Measurements from ENCODE around the gene CMYA5.
A peak's percentile ranks its signal among the peaks of the same experiment; 100 is the strongest.

CMYA5 gene

DNA sequence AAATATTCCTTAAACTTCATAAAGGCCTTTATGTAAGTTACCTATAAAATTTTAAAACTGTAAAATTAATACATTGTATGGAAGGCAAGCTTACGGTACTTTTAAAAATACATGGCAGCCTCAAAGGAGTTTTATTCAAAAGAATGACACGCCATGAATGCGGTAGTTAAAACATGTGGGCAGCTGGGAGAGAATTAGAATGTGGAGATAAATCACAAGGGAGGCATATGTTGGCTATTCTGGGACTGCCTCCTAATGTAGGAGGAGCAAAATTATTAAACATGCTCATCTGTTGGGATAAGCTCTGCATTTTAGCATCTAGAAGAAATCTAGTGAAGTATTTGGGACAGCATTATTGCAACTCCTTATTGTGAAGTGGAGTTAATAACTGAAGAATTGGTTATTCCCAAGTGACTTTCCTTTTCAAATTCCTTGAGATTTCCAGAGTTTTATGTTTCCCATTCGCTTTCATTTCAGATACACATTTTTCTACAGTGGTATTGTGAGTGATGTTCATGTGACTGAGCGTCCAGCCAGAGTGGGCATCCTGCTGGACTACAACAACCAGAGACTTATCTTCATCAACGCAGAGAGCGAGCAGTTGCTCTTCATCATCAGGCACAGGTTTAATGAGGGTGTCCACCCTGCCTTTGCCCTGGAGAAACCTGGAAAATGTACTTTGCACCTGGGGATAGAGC is 109.4 kb downstream of the CMYA5 start:
- DNase-seq: no peak

DNA sequence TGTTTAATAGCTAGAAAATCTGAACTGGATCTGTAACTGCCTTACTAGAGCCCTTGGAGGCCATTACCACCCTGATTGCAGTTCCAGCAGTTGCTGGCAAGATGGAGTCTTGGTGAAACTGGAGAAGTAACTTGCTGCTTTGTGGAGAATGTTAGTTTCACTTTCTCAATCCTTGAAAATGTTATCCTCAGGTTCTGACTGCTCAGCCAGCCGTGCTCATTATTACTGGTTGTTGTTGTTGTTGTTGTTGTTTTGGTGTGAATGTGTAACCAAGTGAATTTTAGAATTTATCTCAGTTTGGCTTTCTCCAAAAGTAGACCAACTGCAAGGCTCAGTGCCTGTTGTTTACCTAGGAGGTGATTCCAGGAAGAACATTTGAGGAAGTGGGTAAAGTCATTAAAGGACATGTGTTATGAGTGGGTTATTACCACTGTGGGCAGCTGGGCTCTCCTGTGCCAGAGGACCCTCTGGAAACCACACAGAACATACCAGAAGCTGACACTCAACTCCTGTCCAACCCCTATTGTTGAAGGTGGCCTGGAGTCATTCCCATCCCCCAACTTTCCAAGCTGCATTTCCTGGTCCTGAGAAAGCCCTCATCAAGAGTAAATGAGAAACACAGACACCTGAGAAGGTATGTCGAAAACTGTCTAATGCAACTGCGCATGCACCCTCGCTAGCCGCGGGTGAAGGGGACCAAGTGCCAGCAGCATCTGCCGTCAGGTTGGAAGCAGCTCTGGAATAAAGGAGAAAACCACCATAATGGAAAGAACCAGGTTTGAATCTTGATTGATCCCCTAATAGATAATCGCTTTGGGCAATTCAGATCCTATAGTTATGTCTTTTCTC is 111.6 kb downstream of the CMYA5 start:
- no peak for DNase-seq

DNA sequence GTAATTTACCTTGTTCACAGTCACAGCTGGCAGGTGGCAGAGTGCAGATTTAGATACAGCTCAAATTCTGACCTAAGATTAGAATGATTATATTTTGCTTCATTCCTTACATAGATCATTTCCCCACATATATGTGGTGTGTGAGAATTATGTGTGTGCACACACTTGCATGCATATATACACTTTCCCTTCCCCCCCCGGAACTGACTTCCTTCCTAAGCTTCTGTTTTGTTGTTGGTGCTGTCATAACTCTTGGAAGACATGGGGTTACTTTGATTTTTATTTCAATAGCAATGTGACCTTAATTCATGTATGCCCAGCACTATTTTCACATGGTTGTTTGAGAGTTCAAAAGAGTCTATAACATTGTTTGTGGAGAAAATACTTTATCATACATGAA is 112.8 kb downstream of the CMYA5 start:
- no peak for DNase-seq

DNA sequence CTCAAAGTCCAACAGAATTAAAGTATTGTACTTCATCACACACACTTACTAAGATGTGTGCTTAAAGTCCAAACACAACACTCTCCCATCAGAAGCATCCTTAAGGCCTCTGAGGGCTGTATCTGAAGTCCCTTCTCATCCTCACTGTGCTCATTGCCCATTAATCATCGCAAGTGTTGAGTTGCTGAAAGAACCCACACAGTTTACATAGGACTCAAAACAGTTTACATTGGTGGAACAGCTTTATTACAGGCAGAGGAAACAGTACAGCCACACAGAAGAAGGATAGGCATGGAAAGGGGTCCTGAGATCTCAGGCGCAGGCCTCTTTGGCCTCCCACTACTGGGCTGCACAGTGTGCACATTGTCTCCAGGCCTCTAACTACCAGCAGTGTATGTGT is 113.4 kb downstream of the CMYA5 start:
- DNase-seq: no peak

DNA sequence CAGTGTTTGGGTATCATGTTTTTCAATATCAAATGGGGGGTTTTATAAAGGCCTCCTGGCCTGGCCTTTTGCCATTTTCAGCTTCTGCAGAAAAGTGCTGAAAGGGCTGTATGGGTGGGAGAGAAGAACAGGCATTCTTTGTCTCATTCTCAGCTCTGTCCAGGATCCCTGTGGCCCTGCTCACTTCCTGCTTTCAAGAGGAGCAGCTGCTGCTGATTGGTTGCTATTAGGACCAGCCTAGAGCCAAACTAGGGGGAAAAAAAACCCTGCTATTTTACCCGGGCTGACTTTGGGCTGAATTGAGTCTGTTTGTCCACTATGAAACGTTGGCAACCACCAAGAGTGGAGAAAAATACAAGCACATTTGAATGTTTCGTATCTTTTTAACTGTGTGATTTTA is 117.1 kb downstream of the CMYA5 start:
- DNase-seq: no peak

DNA sequence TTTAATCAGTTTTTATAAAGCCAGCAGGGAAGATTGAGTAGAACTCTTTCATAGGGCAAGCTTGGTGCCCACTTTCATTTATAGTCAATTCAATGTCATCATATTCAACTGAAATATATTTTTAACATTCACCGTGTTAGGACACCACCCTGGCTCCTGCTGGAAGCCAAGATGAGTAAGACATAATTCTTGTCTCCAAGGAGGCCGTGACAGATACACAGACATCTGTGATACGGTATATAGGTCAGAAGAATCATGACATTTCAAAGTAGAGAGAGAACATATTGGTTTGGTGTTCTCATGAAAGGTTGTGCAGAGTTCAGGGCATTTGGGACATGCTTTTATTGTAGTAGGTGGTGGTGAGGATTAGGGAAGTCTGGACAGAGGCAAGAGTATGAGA is 120.1 kb downstream of the CMYA5 start:
- no peak for DNase-seq

DNA sequence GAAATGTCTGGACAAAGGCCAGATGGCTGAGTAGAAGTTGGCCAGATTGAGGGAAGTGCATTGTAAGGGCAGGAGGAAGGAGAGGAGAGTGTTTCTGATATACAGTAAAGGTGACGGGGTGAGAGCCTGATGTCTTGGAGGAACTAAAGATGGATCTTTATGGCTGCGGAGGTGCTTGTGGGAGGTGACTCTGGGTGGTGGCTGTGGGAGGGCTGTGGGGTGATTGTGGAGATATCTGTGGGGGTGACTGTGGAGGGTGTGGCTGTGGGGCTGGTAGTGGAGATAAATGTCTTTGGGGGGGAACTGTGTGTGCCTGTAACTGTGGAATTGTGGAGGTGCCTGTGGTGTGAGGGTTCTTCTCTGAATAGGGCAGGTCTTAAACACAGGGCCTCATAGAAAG is 121.4 kb downstream of the CMYA5 start:
- DNase-seq: no peak

DNA sequence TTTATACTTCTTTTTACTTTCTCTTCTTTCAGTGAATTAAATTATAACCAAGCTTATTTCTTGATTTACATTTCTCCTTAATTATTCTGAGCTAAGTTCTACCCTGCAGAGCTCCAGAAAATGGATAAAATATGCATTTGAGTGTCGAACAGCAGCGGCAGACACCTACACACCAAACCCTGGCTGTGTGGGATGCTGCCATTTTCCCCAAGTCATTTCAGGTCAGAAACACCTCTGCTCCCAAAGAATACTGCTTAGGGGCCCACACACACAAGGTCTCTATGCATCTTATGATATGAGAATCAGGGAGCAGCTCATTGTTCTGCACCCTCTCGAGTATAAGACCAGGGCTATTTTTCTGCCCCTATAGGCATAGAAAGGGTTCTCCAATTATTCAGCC is 122.3 kb downstream of the CMYA5 start:
- DNase-seq: no peak

DNA sequence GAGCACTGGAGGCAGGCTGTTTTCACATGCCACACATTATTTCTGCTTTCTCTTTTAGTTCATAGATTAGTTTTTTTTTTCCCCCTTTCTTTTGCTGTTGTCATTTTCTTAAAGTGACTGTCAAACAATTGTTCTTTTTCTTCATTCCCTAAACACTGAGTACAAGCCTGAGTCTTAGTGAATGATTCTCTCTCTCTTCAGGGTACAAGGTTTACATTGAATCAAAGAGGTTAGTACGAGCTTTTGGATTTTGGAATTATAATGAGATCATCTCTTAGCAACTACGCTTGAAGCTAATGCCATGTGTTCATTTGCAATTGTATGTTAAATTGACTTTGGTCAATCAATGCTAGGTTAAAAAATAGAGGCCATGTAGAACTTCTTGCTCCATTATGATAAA is 125.1 kb downstream of the CMYA5 start:
- no peak for DNase-seq

DNA sequence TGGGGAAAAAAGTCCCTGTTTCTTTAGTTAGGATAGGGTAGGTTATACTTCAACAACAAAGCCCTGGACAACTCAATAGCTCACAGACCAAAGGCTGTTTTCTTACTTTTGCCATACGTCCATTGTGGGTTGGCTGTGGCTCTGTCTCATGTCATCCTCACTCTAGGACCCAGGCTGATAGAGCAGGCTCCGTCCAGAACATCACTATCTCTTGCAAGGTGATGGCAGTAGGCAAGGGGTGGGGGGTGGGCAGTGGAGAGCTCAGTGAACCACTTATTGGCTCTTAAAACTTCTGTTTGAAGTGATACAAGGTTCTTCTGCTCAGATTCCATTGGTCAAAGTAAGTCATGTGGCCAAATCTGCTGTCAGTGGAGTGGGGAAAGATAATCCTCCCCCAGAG is 126.4 kb downstream of the CMYA5 start:
- no peak for DNase-seq

DNA sequence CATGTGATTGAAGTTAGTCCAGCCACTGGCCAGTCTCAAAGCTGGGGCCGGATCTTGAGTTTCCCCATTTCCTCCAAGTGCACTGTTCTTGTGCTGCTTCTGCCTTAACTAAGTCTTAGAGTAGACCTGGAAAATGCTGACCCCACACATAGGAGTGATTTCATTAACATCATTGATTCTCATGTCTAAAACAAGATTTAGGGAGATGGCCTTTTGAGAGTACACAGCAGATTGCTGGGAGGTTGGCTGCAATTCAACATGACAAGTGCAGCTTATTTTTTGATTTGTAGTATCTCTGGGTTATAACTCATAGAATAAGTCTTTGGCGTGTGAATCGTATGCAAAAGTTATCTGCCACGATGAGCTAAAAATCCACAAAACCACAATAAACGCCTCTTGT is 131.0 kb downstream of the CMYA5 start:
- DNase-seq: no peak

DNA sequence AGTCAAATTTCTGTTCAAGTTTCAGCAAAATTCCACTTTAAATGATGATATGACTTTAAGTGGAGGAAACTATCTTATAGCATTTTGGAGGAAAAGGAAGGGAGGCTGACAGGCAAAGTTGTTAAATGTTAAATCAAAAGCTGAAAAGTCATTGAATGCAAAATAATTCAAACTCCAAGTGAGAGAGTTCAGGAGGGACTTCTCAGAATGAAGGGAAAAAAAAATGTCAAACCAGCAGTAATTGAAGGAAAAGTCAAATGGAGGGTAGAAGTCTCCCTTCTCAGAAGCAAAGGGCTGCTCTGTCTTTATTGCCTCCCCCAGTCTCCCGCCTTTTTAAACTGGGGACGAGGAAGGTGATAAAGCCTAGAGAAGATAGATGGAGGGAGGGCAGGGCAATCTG is 134.8 kb downstream of the CMYA5 start:
- no peak for DNase-seq

DNA sequence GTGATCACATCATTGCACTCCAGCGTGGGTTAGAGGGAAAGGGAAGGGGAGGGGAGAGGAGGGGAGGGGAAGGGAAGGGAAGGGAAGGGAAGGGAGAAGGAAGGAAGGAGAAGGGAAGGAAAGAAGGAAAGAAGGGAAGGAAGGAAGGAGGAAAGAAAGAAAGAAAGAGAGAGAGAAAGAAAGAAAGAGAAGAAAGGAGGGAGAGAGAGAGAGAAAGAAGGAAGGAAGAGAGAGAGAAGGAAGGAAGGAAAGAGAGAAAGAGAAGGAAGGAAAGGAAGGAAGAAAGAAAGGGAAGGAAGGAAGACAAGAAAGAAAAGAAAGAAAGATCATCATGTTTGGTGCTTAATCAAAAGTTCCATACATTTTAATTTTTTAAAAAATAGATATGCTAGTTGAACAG is 136.2 kb downstream of the CMYA5 start:
- DNase-seq: no peak

DNA sequence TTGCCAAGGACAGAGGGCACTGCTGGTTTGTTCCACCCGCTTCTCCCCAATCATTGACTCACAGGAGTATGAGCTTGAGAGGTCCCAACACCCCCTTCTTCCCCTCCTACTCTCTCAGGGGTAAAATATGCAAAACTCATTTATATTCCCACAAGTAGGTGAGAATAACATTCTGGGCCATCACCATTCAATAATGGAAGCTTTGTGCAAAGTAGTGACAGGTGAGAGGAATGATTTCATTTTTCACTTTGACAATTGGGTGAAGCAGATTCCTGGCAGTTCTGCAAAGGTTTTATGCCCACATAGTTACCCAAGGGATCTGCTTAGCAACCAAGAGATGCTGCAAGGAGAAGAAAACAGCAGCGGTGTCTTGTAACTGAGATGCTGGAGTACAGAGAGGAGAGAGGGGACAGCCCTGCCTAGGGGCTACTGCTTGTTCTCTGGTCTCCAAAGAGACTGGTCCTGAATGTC is 137.6 kb downstream of the CMYA5 start:
- DNase-seq: no peak

DNA sequence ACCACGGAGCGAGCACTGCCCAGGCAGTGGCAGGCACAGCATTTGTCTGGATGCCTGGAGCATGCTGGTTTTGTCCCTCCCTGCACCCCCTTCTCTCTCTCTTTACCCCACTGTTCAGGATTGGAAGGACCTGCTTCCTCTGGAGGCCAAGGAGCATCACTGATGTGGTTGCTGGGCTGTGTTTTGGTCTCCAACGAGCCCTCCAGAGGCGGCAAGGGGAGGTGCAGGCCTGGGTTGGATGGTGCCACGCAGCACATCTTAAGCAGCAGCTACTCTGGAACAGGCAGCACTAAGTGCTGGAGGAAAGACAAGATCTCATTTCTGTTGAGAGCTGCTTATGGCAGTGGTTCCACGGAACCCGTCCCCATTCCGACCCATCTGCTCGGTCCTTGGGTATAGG is 139.6 kb downstream of the CMYA5 start:
- no peak for DNase-seq

DNA sequence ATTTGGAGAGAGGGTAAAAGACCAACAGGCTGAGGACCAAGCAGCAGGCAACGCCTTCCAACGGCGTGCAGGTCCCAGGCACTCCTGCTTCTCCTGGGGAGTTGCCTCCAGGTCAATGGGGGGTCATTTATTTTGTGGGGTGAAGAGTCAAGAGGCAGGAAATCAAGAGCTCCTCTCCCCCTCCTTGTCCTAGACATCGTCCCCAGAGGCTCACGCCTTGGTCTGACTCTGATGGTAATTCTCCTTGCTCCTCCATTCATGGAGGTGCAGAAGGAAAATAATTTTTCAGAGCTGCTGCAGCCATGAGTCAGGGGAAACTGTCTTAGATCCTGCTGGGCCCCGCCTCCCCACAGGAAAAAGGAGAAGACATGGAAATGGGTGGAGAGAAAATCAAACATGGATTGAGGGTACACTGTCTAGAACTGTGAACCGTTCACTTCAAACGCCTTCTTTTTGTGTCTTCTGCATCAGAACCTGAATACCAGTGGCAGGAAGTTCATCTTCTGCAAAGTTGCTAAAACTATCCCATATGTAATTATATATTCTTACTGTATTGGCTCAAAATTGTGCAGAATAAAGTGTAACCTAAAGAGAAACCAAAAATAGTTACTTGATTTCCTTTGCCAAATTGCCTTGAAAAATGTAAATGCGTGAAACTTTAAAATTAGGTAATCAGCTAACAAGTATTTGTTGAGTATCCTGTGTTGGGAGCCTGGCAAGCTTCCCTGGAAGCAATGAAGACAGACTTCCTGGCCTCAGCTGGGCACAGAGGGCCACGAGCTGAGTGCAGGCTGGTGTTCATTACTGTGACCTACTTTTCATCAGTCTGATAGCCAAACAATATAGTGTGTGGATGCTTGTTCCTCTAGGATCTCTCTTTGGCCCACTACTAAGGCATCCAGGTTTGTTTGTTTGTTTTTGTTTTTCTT is 142.0 kb downstream of the CMYA5 start:
- DNase-seq: no peak

DNA sequence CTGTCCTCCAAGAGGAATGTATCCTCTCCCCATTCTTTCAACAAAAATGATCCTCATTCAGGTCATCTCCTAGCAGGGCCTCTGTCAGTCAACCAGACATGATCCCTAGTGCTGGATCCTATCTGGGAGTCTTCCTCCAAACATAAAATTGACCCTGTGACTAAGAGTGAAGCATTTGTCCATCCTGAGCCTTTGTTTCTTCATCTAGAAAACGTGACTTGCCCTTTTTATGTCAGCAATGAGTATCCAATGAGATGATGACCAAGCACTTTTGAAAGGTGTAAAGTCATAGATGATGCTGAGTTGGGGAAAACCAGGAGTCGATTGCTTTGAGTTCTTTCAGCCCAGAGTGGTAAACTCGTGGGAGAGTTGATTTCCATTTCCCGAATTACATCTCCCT is 143.3 kb downstream of the CMYA5 start:
- no peak for DNase-seq

DNA sequence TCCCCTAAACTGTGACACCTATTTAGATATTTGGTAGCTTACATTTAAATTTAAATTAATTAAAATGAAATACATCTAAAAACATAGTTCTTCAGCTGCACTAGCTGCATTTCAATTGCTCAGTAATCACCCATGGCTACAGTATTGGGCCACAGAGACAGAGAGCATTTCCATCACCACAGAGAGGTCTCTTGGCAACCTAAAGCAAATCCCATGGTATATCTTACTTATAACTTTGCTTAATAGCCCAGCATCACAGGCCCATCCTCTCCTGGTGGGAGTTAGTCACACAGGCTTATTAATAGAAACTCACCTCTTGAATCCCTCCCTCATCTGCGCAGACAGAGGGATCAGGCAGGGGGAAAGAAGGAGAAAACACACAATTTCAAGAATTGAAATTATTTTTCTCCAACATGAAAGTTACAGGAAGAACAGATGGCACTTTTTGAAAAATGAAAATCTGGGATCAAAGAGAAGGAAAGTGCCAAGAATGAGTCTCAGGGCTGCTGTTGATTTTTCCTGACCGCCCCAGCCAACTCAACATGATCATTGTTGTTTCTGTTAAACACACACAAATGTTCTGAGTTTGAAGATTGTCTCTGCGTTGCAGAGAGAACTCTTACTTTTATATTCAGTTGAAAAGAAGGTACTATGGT is 144.6 kb downstream of the CMYA5 start:
- DNase-seq: no peak

DNA sequence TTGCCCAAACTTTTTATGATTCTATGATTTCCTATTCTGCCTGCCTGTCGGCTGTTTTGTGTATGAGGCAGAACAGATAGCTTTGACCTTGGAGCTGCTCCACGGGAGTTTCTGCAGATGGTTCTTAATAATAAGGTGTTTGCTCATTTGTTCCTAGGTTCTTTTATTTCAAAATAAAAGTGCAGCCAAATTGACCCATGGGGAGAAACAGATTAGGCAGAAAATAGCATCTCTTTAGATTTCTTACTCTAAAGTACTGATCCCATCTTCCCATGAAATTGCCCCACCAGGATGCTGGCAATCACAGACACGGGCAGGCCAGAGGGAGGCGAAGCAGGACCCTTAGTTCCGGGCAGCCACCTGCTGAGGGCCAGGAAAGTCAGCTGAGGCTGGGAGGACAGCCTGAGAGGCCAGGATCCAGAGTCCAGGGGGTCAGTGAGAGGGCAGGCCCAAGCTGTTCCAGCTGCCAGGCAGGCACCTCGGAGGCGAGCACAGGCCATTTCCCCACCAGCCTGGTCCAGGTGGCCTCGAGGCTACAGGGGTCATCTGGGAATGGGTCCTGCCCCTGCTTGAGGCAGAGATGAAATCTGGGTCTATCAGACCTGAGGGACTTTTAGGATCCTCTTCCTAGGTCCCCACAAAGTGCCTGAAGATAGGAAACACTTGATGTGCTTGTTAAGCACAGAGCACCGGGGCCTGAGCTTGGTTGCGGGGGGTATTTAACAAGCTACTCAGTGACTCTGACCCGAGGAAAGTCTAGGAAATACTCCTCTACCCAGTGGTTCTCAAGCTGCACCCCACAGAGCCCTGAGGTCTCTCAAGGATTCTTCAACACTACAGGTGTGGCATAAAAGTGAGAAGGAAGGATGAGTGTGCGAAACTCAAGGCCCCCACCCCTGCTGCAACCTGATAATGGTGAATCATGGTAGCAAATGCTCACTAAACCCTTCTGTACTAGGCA is 145.4 kb downstream of the CMYA5 start:
- DNase-seq: peak; percentile 45

DNA sequence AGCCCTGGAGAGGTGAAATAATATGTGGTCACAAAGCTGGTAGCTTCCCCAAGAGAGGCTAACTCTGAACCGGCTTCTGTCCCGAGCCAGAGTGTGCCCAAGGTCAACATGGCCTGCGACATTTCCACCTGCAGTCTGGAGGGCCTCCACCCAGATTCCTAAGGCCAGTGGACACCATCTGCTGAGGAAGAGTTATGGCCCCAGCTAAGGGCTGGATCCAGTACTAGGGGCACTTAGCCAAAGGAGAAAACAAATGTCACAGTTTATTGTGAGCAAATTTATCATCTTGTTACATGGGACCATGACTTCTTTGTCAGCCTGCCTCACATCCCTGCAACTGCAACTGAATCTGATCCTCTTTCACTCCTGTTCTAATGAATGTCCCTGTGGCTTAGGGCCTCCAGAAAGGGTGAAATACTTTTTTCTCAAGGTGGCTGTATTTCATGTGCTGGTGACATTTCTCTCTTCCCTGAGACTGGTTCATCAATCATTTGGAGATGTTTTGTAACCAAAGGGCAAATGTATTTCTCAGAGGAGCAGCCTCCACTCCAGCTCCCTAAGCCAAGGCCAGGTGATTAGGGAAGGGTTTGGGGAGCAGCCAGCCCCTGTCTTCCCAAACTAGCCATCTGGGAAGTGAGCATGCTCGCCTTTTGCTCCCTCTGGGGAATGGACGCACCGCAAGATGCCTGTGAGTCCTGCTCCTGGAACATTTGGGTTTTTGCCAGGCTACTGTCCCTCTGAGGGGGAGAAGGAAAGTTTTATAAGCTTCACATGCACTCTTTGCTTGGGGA is 148.3 kb downstream of the CMYA5 start:
- no peak for DNase-seq

Measured in NCI-H2227 treated with DMSO at 0.1 percent for 48 hours (cell line).